Sciatic nerve (tissue), 2 donors: ENCODE results near the gene NDEL1. TPM values are rescaled to one million over a fixed set of nuclear protein-coding genes. Genes with fewer than 3 reads are reported as not detected.
"Not testable (repeated sequence)": the region's sequence is repeated elsewhere in the genome, so short reads cannot be mapped to it uniquely, and the experiment has no call there.

Source experiments
- ATAC-seq: fragments of 200-7000 bp; cut with Tn5 transposase; one replicate; pipeline ENCODE4 v1.9.1; 2020; ENCODE audit warnings: mild to moderate bottlenecking, moderate library complexity
- DNase-seq: peaks from one replicate; pipeline ENCODE4 v3.0.0-alpha.2; 2020; ENCODE audit warnings: low spot score
- intact Hi-C: fragments of 100-400 bp; cut with DNase I; formaldehyde crosslinking; loops from one replicate; pipeline ENCODE4 v1.14.2; 2022
- total RNA-seq: library from RNA; stranded (reverse); fragmentation: NEBNext Ultra II Directional; extraction: Animal tissue kit (Norgen Biotek cat#: 25700); gene quantifications from one replicate; pipeline ENCODE4 v1.2.1, GENCODE V29; 2021
- donor health status: DM: no; HTN: no; CAD: no.
- donor health status: DM: no; HTN: no; CAD: no.

NDEL1 gene, protein sequence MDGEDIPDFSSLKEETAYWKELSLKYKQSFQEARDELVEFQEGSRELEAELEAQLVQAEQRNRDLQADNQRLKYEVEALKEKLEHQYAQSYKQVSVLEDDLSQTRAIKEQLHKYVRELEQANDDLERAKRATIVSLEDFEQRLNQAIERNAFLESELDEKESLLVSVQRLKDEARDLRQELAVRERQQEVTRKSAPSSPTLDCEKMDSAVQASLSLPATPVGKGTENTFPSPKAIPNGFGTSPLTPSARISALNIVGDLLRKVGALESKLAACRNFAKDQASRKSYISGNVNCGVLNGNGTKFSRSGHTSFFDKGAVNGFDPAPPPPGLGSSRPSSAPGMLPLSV
- 86.7 TPM for total RNA-seq

GRCh38 chr17:8435245-8436168 lies at the start of gene NDEL1:
Gene NDEL1 (plus strand): TSS chr17:8435884. CDS start chr17:8444272, 8,388 bp downstream.
- DNase-seq (peak; percentile 100), ATAC-seq (peak; percentile 99)
- intact Hi-C loops = no loop called here

DNA sequence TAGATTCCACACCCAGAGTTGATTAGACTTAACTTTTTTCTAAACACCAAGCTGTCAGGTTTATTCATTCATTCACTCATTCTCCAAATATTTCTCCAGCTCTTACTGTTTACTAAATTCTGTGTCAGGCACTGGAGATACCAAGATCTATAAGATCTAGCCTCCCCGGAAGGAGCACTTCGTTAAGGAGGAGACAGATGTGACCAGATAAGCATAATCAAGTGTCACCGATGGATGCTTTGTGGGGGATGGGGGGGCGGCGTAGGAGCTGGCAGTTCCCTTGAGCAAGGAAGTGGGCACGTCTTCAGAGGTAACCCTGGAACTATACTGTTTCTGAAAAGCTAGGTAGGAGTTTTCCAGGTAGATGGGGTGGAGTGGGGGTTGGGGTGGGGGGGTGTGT lies 48.8 kb upstream of the NDEL1 start:
- ATAC-seq (no peak), DNase-seq (peak; percentile 39)
- intact Hi-C loops = no loop called here

- intact Hi-C loops = no loop called here
- no peak for ATAC-seq
- no peak for DNase-seq
These were observed 47.6 kb upstream of the NDEL1 start for GRCh38 chr17:8387914-8388651.

DNA sequence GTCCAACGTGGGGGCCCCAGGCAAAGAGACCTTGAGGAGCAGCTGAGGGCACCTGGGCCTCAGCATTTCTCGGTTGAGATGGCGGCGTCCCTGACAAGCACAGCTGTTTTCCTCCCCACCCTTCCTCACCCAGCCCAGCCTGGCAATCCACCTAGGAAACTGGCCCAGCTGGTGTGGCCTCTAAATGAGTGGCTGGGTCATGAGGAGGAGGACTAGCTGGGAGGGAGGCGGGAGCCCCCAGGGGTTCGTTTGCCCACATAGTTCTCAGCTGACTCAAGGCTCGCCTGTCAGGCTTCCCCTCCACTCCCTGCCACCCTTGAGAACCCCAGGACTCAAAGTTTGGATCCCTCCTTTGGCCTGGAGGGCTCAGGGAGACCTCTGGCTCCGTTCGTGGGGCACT lies 44.0 kb upstream of the NDEL1 start:
- intact Hi-C loops = no loop called here
- peak; percentile 42 for DNase-seq
- no peak for ATAC-seq

DNA sequence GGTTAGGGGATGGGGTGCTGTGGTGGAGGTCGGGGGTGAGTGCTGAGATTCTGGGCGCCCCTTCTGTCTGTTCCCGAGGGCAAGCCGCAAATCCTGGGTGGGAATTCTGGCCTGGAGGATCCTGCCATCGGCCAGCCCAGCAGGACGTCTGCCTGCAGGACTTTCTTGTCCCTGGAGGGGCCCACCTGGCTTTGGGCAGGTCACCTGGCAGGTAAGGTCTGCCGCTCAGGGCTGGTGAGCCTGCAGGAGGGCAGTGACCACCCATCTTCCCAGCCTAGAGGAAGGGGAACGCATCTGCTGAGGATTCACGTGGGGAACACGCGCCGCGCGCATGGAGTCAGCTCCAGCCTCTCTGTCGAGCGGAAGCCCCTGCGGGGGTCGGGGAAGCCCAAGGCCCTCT lies 43.4 kb upstream of the NDEL1 start:
- peak; percentile 51 for DNase-seq
- intact Hi-C loops = no loop called here
- ATAC-seq = no peak

DNA sequence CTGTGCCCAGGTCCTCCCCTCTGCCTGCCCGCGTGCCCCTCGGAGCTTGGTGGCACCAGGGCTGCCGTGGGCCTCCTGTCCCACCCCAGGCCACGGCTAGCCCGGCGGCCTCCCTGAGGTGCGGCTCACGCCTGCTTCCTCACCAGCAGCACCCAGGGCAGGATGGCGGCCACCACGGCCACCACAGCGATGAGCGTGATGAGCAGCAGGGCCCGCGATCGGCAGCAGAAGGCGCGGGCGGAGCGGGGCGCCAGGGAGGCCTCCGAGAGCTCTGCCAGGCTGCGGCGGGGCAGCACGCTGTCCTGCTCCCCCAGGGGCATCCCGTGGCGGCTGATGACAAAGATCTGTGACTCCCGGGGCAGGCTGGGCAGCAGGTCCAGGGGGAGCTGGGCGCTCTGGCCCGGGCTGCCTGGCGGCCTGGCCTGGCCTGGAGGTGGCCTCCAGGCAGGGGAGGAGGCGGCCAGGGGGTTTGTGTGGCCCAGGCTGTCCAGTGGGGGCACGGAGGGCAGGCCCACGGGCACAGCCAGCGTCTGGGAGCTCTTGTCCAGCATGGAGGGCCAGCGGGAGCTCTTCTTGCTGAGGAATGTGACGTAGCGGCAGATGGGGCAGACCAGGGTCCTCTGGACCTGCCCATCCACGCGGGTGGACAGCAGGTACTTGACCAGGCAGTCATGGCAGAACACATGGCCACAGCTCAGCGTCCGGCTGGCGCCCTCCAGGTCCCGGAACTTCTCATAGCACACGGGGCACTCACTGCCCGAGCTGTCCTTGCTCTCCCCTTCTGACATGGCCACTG lies 42.8 kb upstream of the NDEL1 start:
- intact Hi-C loops = no loop called here
- DNase-seq (peak; percentile 53), ATAC-seq (no peak)

DNA sequence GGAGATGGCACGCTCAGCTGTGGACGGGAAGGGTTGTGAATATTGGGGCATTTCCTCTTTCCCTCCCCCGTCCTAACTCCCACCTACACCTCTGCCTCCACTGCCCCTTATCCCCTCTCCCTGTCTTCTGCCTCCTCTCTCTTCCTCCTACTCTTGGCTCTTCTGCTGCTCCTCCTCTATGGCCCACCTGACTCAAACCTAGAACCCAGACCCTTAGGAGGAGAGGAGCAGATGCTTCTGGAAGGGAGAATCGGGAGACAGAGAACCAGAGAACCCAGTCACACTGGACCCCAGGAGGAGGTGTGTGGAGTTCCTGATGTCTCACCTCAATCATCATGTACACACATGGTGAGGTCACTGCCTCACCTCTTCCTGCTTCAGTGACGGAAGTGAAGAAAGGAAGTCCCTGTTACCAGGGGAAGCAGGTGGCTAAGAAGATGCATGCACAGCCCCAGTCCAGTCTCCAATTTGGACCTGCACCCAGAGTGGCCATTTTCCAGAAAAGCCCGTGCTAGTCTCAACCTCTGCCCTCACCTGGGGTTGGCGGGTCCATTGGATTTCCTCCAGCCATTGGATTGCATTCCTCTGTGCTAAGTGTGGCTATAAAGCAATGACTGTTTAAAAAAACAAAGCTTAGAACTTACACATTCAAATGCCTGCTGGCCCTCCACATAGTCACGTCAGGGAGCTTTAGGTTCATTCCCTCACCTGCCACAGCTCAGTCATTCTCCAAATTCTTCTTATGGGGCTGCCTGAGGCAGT lies 42.0 kb upstream of the NDEL1 start:
- intact Hi-C loops = no loop called here
- no peak for ATAC-seq
- no peak for DNase-seq

DNA sequence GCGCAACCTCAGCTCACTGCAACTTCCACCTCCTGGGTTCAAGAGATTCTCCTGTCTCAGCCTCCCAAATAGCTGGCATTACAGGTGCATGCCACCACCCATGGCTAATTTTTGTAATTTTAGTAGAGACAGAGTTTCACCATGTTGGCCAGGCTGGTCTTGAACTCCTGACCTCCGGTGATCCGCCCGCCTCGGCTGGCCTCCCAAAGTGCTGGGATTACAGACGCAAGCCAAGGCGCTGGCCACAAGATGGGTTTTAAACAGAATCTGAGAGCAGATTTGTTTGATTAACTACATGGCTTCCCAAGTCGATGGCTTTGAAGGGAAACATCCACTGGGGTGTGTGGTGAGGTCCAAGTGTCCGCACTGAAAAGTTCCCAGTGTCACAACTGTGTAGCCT lies 41.2 kb upstream of the NDEL1 start:
- intact Hi-C loops, DNase-seq, ATAC-seq: not testable (repeated sequence)

DNA sequence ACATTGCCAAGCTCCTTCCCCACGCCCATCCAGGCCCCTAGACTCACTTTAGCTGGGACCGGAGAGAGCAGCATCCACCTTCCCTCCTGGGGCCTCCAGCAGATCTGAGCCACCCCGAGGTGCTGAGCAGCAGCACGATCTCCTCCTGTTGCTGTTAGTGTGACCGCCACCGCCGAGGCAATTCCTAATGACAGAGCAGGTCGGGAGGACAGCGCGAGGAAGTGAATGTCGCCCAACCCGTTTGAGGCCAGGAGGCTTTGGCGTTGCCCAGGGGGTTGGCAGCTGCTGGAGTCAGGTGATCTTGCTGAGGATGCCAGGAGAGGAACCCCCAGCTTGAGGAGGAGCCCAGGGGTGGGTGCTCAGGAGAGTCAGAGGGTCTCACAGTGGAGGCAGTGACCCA lies 38.0 kb upstream of the NDEL1 start, which contains the start of gene RNF222:
RNF222 (minus strand) TSS at position 192 of the 400 bp plus-strand sequence. CDS start 4,366 bp downstream, outside the sequence.
- ATAC-seq (no peak), DNase-seq (no peak)
- intact Hi-C loops = no loop called here

- intact Hi-C loops = no loop called here
These were observed 36.7 kb upstream of the NDEL1 start for GRCh38 chr17:8398980-8399379.

GRCh38 chr17:8401107-8401506 lies 34.6 kb upstream of the NDEL1 start:
- ATAC-seq (no peak), DNase-seq (no peak)
- intact Hi-C loops = no loop called here

More at GRCh38 chr17:8398980-8399379, 36.7 kb upstream of the NDEL1 start:
- no peak for DNase-seq
- no peak for ATAC-seq

- intact Hi-C loops = no loop called here
- ATAC-seq (no peak), DNase-seq (no peak)
These were observed 32.7 kb upstream of the NDEL1 start for GRCh38 chr17:8402921-8403536.

GRCh38 chr17:8405499-8406016 lies 30.1 kb upstream of the NDEL1 start:
- DNase-seq = no peak
- intact Hi-C loops = no loop called here
- no peak for ATAC-seq

DNA sequence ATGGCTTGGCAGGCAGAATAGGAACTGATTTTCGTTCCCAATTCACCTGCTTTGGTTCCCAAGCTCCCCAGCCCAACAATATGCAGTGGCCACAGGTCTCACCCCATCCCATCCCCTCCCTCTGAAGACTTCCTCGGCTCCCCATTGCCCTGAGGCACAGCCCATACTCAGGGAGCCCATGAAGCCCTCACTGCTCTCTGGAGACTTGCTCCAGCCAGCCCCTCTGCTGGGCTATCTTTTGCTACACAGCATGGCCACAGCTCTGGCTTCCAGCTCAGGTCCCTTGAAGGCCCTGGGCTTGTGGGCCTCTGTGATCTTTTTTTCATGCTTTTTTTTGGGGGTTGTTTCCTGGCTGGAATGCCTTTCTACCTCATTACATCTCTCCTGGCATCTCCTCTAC lies 29.5 kb upstream of the NDEL1 start:
- intact Hi-C loops = no loop called here
- no peak for ATAC-seq
- no peak for DNase-seq

DNA sequence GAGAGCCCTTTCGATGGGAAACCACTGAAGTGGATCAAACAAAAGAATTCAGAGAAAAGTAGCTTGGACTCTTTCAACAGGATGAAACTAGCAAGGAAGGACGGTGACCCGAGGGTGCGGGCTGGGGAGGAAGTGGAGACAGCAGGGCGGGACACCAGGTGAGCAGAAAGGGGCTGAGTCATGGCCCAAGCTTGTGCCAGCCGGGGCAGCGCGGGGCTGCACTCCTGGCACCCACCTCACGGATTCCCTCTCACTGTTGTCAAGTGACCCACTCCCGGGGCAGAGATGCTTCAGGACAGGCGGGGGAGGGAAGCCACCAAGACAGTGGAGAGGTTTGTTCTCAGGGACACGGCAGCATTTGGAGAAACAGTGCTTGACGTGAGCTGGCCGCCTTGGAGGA lies 27.3 kb upstream of the NDEL1 start:
- intact Hi-C loops = no loop called here
- no peak for ATAC-seq
- DNase-seq = no peak

- ATAC-seq (peak; percentile 94), DNase-seq (peak; percentile 97)
- intact Hi-C loops = loop anchor here (5.0 kb wide), 1 partner anchor 332 kb away; the partner anchor contains the start of gene CCDC42
These were observed 25.5 kb upstream of the NDEL1 start for GRCh38 chr17:8409966-8410882.
